Epithelial cell of proximal tubule (primary cell): ENCODE measurements around the gene KLKB1. TPM values are rescaled to one million over a fixed set of nuclear protein-coding genes. Genes with fewer than 3 reads are reported as not detected.

Experiments used
- DNase-seq: peaks from one replicate; pipeline ENCODE4 v3.0.0-alpha.2; 2011; ENCODE audit warnings: low read depth
- H3K4me3 ChIP-seq: 2 replicates; pipeline ENCODE4 v1.5.1; 2011; ENCODE audit warnings: low read depth, mild to moderate bottlenecking, low read length
- CTCF ChIP-seq: conservative IDR thresholded peaks from 2 replicates; pipeline ENCODE4 v1.5.1; 2012; ENCODE audit warnings: low read depth, mild to moderate bottlenecking, low read length
- total RNA-seq: library from RNA; depleted of rRNA; stranded (reverse); fragments of >200 nt; gene quantifications from 2 replicates; pipeline ENCODE4 v1.2.3, GENCODE V29; 2015

The KLKB1 gene
- total RNA-seq, 1 donor from 2014 or later: not detected

GRCh38 chr4:186249785-186250754 lies 22.8 kb downstream of the KLKB1 start:
- TF ChIP-seq CTCF: no peak
- DNase-seq: no peak
- H3K4me3 ChIP-seq: no peak overlapping the region

GRCh38 chr4:186250760-186251159 lies 23.5 kb downstream of the KLKB1 start:
- DNase-seq: no peak

GRCh38 chr4:186255122-186255521 lies 27.8 kb downstream of the KLKB1 start:
- no peak overlapping the region for H3K4me3 ChIP-seq
- TF ChIP-seq CTCF: no peak
- DNase-seq: no peak

More at GRCh38 chr4:186250760-186251159, 23.5 kb downstream of the KLKB1 start:
- no peak overlapping the region for H3K4me3 ChIP-seq
- TF ChIP-seq CTCF: no peak

DNA sequence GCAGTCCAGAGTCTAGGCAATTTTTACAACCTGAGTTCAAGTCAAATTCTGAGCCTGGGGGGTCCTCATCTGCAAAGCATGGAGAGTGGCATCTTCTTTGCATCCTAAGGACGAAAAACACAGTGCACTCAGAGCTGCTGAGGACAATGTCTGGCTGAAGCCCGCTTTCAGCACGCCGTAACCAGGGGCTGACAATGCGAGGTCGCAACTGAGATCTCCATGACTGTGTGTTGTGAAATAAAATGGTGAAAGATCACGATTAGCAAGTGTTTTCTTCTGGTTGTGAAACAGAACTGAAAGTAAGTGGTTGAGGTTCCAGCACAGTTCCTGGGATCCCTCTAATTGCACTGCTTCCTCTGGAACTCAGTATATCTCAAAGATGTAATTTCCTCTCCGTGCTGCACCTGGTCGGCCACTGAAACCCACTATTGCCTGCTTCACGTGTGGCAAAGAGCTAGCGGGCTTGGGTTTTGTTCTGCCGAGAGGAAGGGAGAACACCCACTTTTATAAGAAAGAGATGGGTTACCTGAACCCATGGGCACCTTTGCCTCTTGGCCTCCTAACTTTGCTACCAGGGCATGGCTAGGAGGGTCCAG lies 31.0 kb downstream of the KLKB1 start:
- no peak for DNase-seq
- H3K4me3 ChIP-seq: no peak overlapping the region
- no peak for TF ChIP-seq CTCF

- TF ChIP-seq CTCF: no peak
- no peak overlapping the region for H3K4me3 ChIP-seq
- DNase-seq: no peak
These were observed 32.8 kb downstream of the KLKB1 start for GRCh38 chr4:186260117-186260503.

DNA sequence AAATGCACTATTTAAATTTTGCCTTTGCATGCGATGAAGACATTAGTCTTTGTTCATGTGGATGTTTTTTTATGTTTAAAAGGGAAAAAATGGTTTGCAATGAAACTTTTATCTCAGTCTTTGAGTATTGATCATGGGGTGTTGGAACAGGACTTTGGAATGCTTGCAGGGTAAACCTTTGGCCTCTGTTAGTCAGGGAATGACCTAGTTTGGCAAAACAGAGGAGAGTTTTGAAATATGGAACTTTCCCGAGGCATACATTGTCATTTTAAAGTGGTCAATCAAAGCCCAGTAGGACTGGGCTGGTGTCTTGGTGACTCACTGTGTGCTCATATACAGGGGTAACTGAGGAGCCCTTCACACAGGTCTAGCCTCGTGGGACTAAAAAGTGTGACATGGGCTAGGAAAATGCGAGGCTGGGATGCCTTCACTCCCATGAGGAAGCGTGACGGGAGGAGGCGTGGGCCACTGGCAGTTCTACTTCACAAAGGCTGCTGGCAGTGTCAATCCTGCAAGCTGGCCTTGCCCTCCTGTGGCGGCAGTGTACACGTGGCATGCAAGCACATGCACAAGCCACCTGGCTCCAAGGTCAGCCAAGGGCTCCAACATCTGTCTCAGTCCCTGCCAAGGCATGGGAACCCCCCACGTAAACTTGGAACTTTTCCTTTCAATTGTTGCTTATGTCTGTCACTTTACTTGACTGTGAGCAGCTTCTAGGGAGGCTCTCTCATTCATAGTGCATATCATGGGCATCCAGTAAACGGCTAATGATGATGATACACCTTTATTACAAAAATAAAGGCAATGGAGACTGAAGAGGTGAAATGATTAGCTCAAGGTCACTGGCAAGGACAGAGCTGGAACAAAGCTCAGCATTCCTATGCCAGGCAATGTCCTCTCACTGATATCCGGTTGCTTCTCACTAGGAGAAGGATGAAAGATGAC lies 33.5 kb downstream of the KLKB1 start:
- no peak overlapping the region for H3K4me3 ChIP-seq
- TF ChIP-seq CTCF: no peak
- peak; percentile 83 for DNase-seq
